Vagina (tissue), 2 donors: Measurements from ENCODE around the gene NLRC3. TPM values are rescaled to one million over a fixed set of nuclear protein-coding genes. Genes with fewer than 3 reads are reported as not detected.
"Not testable (repeated sequence)": the region's sequence is repeated elsewhere in the genome, so short reads cannot be mapped to it uniquely, and the experiment has no call there.

ENCODE experiments used
- DNase-seq, 2 donors: peaks; one replicate each; pipeline ENCODE4 v3.0.0-alpha.2; 2017; ENCODE audit errors: extremely low spot score in 2 of 2
- H3K27ac ChIP-seq: fragments of 200-600 bp; sonication (generic); one replicate; pipeline ENCODE4 v1.5.1; 2019
- H3K27me3 ChIP-seq: fragments of 200-600 bp; sonication (generic); one replicate; pipeline ENCODE4 v1.5.1; 2019
- H3K36me3 ChIP-seq, 2 donors: fragments of 200-600 bp; sonication (generic); one replicate each; pipeline ENCODE4 v1.5.1; 2017 to 2019
- H3K4me1 ChIP-seq: fragments of 200-600 bp; sonication (generic); one replicate; pipeline ENCODE4 v1.5.1; 2019
- H3K4me3 ChIP-seq, 2 donors: fragments of 200-600 bp; sonication (generic); 1 replicate in 1 of 2; 2 replicates in 1 of 2; pipeline ENCODE4 v1.5.1; 2016 to 2019
- H3K9me3 ChIP-seq: fragments of 200-600 bp; sonication (generic); one replicate; pipeline ENCODE4 v1.5.1; 2019
- CTCF ChIP-seq, 3 experiments: fragments of 450-650 bp in 2 of 3; fragments of 200-600 bp in 1 of 3; sonication (generic) in 1 of 3; IDR thresholded peaks; one replicate each; pipeline ENCODE4 v1.5.1; 2017 to 2019; ENCODE audit warnings: antibody characterized with exemption in 3 of 3, mild to moderate bottlenecking in 2 of 3, moderate library complexity in 2 of 3
- POLR2A ChIP-seq, 2 donors: fragments of 450-650 bp; IDR thresholded peaks; one replicate each; pipeline ENCODE4 v1.6.1; 2017; ENCODE audit warnings: antibody characterized with exemption in 2 of 2, mild to moderate bottlenecking in 2 of 2, moderate library complexity in 2 of 2
- POLR2AphosphoS5 ChIP-seq, 2 donors: sonication (generic); formaldehyde crosslinking; IDR thresholded peaks; one replicate each; pipeline ENCODE4 v1.9.0; 2017; ENCODE audit warnings: antibody characterized with exemption in 2 of 2, mild to moderate bottlenecking in 2 of 2, low read depth in 1 of 2; ENCODE audit not compliant: insufficient read depth in 1 of 2
- intact Hi-C: fragments of 100-400 bp; cut with DNase I; formaldehyde crosslinking; loops from one replicate; pipeline ENCODE4 v1.15.1; 2023
- total RNA-seq: library from RNA; depleted of rRNA; stranded (reverse); fragments of >200 nt; gene quantifications from one replicate; pipeline ENCODE4 v1.2.3, GENCODE V29; 2016

NLRC3 gene
- total RNA-seq, 1 donor from 2014 or later = 12.5 TPM

GRCh38 chr16:3501783-3502400 lies 75.3 kb downstream of the NLRC3 start:
- intact Hi-C loops = no loop called here
- H3K27ac ChIP-seq = peak overlapping the region; percentile 34
- TF ChIP-seq CTCF (IDR thresholded peaks at IDR 0.05) = no peak
- TF ChIP-seq POLR2A (IDR thresholded peaks at IDR 0.05) = no peak
- no peak for TF ChIP-seq POLR2AphosphoS5 (IDR thresholded peaks at IDR 0.05; ENCODE audit: insufficient read depth in 1 of 2, low read depth in 1 of 2)
- H3K4me3 ChIP-seq = peak overlapping the region; percentile 64 to 66
- H3K4me1 ChIP-seq = peaks cover 26% of the 10 kb centered on the region
- DNase-seq = no peak
- no peaks in the 10 kb centered on the region for H3K9me3 ChIP-seq
- no peaks in the 10 kb centered on the region for H3K27me3 ChIP-seq
- H3K36me3 ChIP-seq = peaks cover 0 to 5% of the 10 kb centered on the region in 2 donors

- H3K9me3 ChIP-seq, H3K27me3 ChIP-seq, DNase-seq, intact Hi-C loops, H3K36me3 ChIP-seq: not testable (repeated sequence)
- H3K4me1 ChIP-seq = peaks cover 26% of the 10 kb centered on the region
- H3K4me3 ChIP-seq = peak overlapping the region; percentile 64 to 66
- H3K27ac ChIP-seq = peak overlapping the region; percentile 34
Observed at GRCh38 chr16:3501412-3501761, 75.8 kb downstream of the NLRC3 start.

GRCh38 chr16:3498988-3499387 lies 78.2 kb downstream of the NLRC3 start:
- Histone ChIP-seq H3K27me3 (no peaks in the 10 kb centered on the region), H3K4me1 (peaks cover 26% of the 10 kb centered on the region), H3K36me3 (no peaks in the 10 kb centered on the region), H3K9me3 (no peaks in the 10 kb centered on the region), H3K27ac (no peak overlapping the region), H3K4me3 (no peak overlapping the region)
- TF ChIP-seq CTCF (IDR thresholded peaks at IDR 0.05) (no peak), POLR2A (IDR thresholded peaks at IDR 0.05) (no peak), POLR2AphosphoS5 (IDR thresholded peaks at IDR 0.05; ENCODE audit: insufficient read depth in 1 of 2, low read depth in 1 of 2) (no peak)
- intact Hi-C loops = loop anchor here (10.0 kb wide), 1 partner anchor 224 kb away; no protein-coding TSS in a partner anchor
- no peak for DNase-seq

GRCh38 chr16:3497771-3498170 lies 79.4 kb downstream of the NLRC3 start:
- Histone ChIP-seq H3K36me3 (no peaks in the 10 kb centered on the region), H3K9me3 (no peaks in the 10 kb centered on the region), H3K27me3 (no peaks in the 10 kb centered on the region), H3K27ac (no peak overlapping the region), H3K4me1 (peaks cover 33% of the 10 kb centered on the region), H3K4me3 (no peak overlapping the region)
- no peak for TF ChIP-seq POLR2A (IDR thresholded peaks at IDR 0.05)
- no peak for TF ChIP-seq CTCF (IDR thresholded peaks at IDR 0.05)
- TF ChIP-seq POLR2AphosphoS5 (IDR thresholded peaks at IDR 0.05; ENCODE audit: insufficient read depth in 1 of 2, low read depth in 1 of 2) = no peak
- no peak for DNase-seq
- intact Hi-C loops = loop anchor here (10.0 kb wide), 1 partner anchor 223 kb away; no protein-coding TSS in a partner anchor

- H3K36me3 ChIP-seq = no peaks in the 10 kb centered on the region
- H3K4me3 ChIP-seq = no peak overlapping the region
- no peak for DNase-seq
- TF ChIP-seq CTCF (IDR thresholded peaks at IDR 0.05) (no peak), POLR2AphosphoS5 (IDR thresholded peaks at IDR 0.05; ENCODE audit: insufficient read depth in 1 of 2, low read depth in 1 of 2) (no peak), POLR2A (IDR thresholded peaks at IDR 0.05) (no peak)
- no peak overlapping the region for H3K27ac ChIP-seq
- no peaks in the 10 kb centered on the region for H3K9me3 ChIP-seq
- H3K4me1 ChIP-seq = peaks cover 24% of the 10 kb centered on the region
- intact Hi-C loops = loop anchor here (10.0 kb wide), 1 partner anchor 222 kb away; no protein-coding TSS in a partner anchor
- H3K27me3 ChIP-seq = no peaks in the 10 kb centered on the region
Observed at GRCh38 chr16:3496386-3496785, 80.8 kb downstream of the NLRC3 start.
